Colonic mucosa (tissue), 4 donors: Measurements from ENCODE around the gene GPATCH4. TPM values are rescaled to one million over a fixed set of nuclear protein-coding genes. Genes with fewer than 3 reads are reported as not detected.

ENCODE experiments used
- DNase-seq: peaks from one replicate; pipeline ENCODE4 v3.0.0-alpha.2; 2020
- H3K27ac ChIP-seq: fragments of 200-600 bp; one replicate; pipeline ENCODE4 v1.8.0; 2021
- H3K27me3 ChIP-seq: fragments of 200-600 bp; one replicate; pipeline ENCODE4 v1.8.0; 2021
- H3K36me3 ChIP-seq: fragments of 200-600 bp; one replicate; pipeline ENCODE4 v1.8.0; 2021
- H3K4me1 ChIP-seq: fragments of 200-600 bp; one replicate; pipeline ENCODE4 v1.8.0; 2021; ENCODE audit warnings: mild to moderate bottlenecking
- H3K4me3 ChIP-seq: fragments of 200-600 bp; one replicate; pipeline ENCODE4 v1.8.0; 2021
- H3K9ac ChIP-seq, 2 donors: one replicate each; pipeline ENCODE4 v1.7.0; 2013; ENCODE audit warnings: control low read depth in 2 of 2, low read depth in 2 of 2, low read length in 2 of 2
- H3K9me3 ChIP-seq: fragments of 200-600 bp; one replicate; pipeline ENCODE4 v1.8.0; 2021
- CTCF ChIP-seq: fragments of 200-600 bp; IDR thresholded peaks from one replicate; pipeline ENCODE4 v1.8.0; 2022; ENCODE audit warnings: antibody characterized with exemption, mild to moderate bottlenecking
- intact Hi-C: fragments of 100-400 bp; cut with DNase I; formaldehyde crosslinking; loops from one replicate; pipeline ENCODE4 v1.14.1; 2022
- total RNA-seq, 2 donors: library from RNA; stranded (reverse); fragmentation: NEBNext Ultra II Directional in 1 of 2; extraction: Animal tissue kit (Norgen Biotek cat#: 25700) in 1 of 2; gene quantifications; one replicate each; pipeline ENCODE4 v1.2.1, GENCODE V29; 2021
- donor health status: healthy.
- donor health status: DM: no; HTN: no; CAD: no.
- donor health status: DM: no; HTN: no; CAD: no.

GPATCH4 gene
- total RNA-seq, 2 donors from 2014 or later, result 12.3 to 31.3 TPM

GRCh38 chr1:156600733-156601121 lies 552 bp downstream of the GPATCH4 start:
- H3K9me3 ChIP-seq, result no peaks in the 10 kb centered on the region
- no peak for DNase-seq
- H3K4me1 ChIP-seq, result peaks cover 5% of the 10 kb centered on the region
- TF ChIP-seq CTCF, result no peak
- intact Hi-C loops, result loop anchor here (5.0 kb wide), 1 partner anchor 148 kb away; no protein-coding TSS in a partner anchor
- no peaks in the 10 kb centered on the region for H3K36me3 ChIP-seq
- H3K27me3 ChIP-seq, result no peaks in the 10 kb centered on the region
- peak overlapping the region; percentile 69 to 75 for H3K9ac ChIP-seq
- H3K27ac ChIP-seq, result peak overlapping the region; percentile 58
- H3K4me3 ChIP-seq, result peak overlapping the region; percentile 67

GRCh38 chr1:156599811-156600210 lies 1.5 kb downstream of the GPATCH4 start:
- Histone ChIP-seq H3K9me3 (no peaks in the 10 kb centered on the region), H3K9ac (no peak overlapping the region), H3K27me3 (no peaks in the 10 kb centered on the region), H3K4me1 (peaks cover 5% of the 10 kb centered on the region), H3K4me3 (no peak overlapping the region), H3K36me3 (no peaks in the 10 kb centered on the region), H3K27ac (no peak overlapping the region)
- intact Hi-C loops, result loop anchor here (5.0 kb wide), 1 partner anchor 148 kb away; no protein-coding TSS in a partner anchor
- no peak for TF ChIP-seq CTCF
- no peak for DNase-seq

GRCh38 chr1:156598731-156599432 lies 2.4 kb downstream of the GPATCH4 start:
- Histone ChIP-seq H3K27ac (no peak overlapping the region), H3K4me1 (peaks cover 5% of the 10 kb centered on the region), H3K4me3 (no peak overlapping the region), H3K9ac (no peak overlapping the region), H3K9me3 (no peaks in the 10 kb centered on the region), H3K27me3 (no peaks in the 10 kb centered on the region), H3K36me3 (no peaks in the 10 kb centered on the region)
- intact Hi-C loops, result no loop called here
- no peak for TF ChIP-seq CTCF
- no peak for DNase-seq

GRCh38 chr1:156598125-156598524 lies 3.2 kb downstream of the GPATCH4 start:
- Histone ChIP-seq H3K4me3 (no peak overlapping the region), H3K9ac (no peak overlapping the region), H3K4me1 (peaks cover 5% of the 10 kb centered on the region), H3K36me3 (no peaks in the 10 kb centered on the region), H3K27ac (no peak overlapping the region), H3K27me3 (no peaks in the 10 kb centered on the region), H3K9me3 (no peaks in the 10 kb centered on the region)
- no peak for DNase-seq
- no peak for TF ChIP-seq CTCF
- intact Hi-C loops, result no loop called here

- Histone ChIP-seq H3K9ac (no peak overlapping the region), H3K27ac (no peak overlapping the region), H3K4me3 (no peak overlapping the region), H3K27me3 (no peaks in the 10 kb centered on the region), H3K36me3 (no peaks in the 10 kb centered on the region), H3K9me3 (no peaks in the 10 kb centered on the region), H3K4me1 (no peaks in the 10 kb centered on the region)
- intact Hi-C loops, result no loop called here
- TF ChIP-seq CTCF, result no peak
- DNase-seq, result no peak
Observed at GRCh38 chr1:156596426-156596825, 4.9 kb downstream of the GPATCH4 start.
